ENCODE measurements around the gene HAUS7. TPM values are rescaled to one million over a fixed set of nuclear protein-coding genes. Genes with fewer than 3 reads are reported as not detected.

Gene HAUS7
- total and polyA plus RNA-seq, 7 donors, result 8.3 to 18.5 (median 13.1) TPM

DNA sequence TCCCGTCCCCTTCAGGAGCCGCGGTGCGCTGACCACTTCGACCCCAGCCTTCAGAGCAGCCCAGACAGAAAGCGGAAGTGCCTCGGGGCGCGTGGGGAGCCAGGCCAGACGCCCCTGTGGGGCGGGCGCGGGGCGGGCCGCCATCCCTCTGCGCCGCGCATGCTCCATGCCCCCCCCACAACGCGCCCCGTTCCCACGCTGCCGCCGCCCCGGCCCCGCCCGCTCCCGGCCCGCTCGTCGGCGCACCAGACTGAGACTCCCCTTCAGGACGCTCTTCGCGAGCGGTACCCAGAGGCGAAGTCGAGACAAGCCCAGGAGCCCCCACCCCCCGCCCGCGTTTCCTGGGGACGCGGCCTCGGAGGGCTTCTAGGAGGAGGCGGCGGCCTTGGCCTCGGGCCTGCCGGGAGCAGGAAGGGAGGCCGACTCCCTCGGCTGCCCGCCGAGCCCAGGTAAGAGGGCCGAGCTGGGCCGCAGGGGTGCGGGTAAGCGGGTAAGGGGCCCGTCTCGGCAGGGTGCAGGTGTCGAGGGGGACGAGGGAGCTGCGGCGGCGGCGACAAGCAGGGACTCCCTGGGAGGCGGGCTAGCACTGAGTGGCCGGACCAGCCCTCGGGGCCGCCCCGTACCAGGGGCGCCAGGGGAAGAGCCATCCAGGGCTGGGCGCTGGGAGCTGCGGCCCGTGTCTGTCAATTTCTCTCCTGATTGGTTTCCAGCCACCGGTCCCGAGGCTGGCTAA lies 59.0 kb downstream of the HAUS7 start, which contains the start of gene ZFP92:
TSS of gene ZFP92 (plus strand) at position 218 of the 733 bp plus-strand sequence. CDS start 6,851 bp downstream, outside the sequence.
- TF ChIP-seq CTCF (IDR thresholded peaks at IDR 0.05), result no peak
- intact Hi-C loops (cut with DNase I), result no loop called here
- Histone ChIP-seq H3K9me3 (no peaks in the 10 kb centered on the region), H3K27me3 (ENCODE audit: insufficient read depth in 3 of 3, low read length in 2 of 3) (peaks cover 0 to 31% (median 5%) of the 10 kb centered on the region in 3 donors), H3K27ac (no peak within 1 kb of the TSS), H3K4me3 (peak within 1 kb of the TSS; percentile 60), H3K36me3 (ENCODE audit: insufficient read depth in 1 of 2, low read depth in 1 of 2) (no peaks in the 10 kb centered on the region), H3K4me1 (no peaks in the 10 kb centered on the region)
- peak in 1 of 4 donors; percentile 57 for ATAC-seq
- peak; percentile 49 to 56 for DNase-seq
- WGBS, 3 donors, result 1 to 39% (median 2%) methylated on average over 16 to 63 of the region's 75 CpGs

- Histone ChIP-seq H3K27me3 (ENCODE audit: insufficient read depth in 3 of 3, low read length in 2 of 3) (peaks cover 0 to 31% (median 5%) of the 10 kb centered on the region in 3 donors), H3K27ac (no peak overlapping the region), H3K4me1 (no peaks in the 10 kb centered on the region), H3K4me3 (peak overlapping the region; percentile 60), H3K36me3 (ENCODE audit: insufficient read depth in 1 of 2, low read depth in 1 of 2) (no peaks in the 10 kb centered on the region), H3K9me3 (no peaks in the 10 kb centered on the region)
- intact Hi-C loops (cut with DNase I), result no loop called here
- WGBS, 3 donors, result 40 to 63% (median 42%) methylated on average over 12 of the region's 12 CpGs
- DNase-seq (no peak), ATAC-seq (no peak)
- no peak for TF ChIP-seq CTCF (IDR thresholded peaks at IDR 0.05)
These were observed 59.5 kb downstream of the HAUS7 start for GRCh38 chrX:153410888-153411254.

DNA sequence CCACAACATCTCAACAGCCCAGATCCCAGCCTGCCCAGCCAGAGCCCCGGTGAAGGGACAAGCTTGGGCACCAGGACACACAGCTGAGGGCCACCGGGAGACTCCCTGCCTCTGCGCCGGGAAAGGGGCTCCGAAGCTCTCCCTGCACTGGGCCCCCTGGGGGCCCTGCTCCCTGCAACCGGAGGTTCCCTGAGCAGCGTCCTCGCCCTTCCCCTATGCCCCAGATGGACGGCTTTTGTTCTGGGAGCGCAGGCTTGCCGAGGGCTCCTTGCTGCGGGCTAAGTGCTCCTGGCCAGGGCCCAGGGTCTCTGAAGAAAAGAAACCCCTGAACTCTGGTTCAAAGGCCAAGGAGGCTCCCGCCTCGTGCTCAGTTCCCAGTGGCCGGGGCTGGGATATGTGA lies 60.0 kb downstream of the HAUS7 start:
- Histone ChIP-seq H3K4me3 (no peak overlapping the region), H3K4me1 (no peaks in the 10 kb centered on the region), H3K27ac (no peak overlapping the region), H3K36me3 (ENCODE audit: insufficient read depth in 1 of 2, low read depth in 1 of 2) (no peaks in the 10 kb centered on the region), H3K27me3 (ENCODE audit: insufficient read depth in 3 of 3, low read length in 2 of 3) (peaks cover 0 to 31% (median 5%) of the 10 kb centered on the region in 3 donors), H3K9me3 (no peaks in the 10 kb centered on the region)
- intact Hi-C loops (cut with DNase I), result no loop called here
- WGBS, 3 donors, result 79 to 85% (median 83%) methylated on average over 13 to 15 of the region's 15 CpGs
- DNase-seq (no peak), ATAC-seq (no peak)
- TF ChIP-seq CTCF (IDR thresholded peaks at IDR 0.05), result no peak

GRCh38 chrX:153409414-153410101 lies 60.8 kb downstream of the HAUS7 start:
- DNase-seq, result no peak
- Histone ChIP-seq H3K4me3 (no peak overlapping the region), H3K36me3 (ENCODE audit: insufficient read depth in 1 of 2, low read depth in 1 of 2) (no peaks in the 10 kb centered on the region), H3K27me3 (ENCODE audit: insufficient read depth in 3 of 3, low read length in 2 of 3) (peaks cover 0 to 32% (median 5%) of the 10 kb centered on the region in 3 donors), H3K27ac (no peak overlapping the region), H3K4me1 (no peaks in the 10 kb centered on the region), H3K9me3 (no peaks in the 10 kb centered on the region)
- intact Hi-C loops (cut with DNase I), result no loop called here
- no peak for TF ChIP-seq CTCF (IDR thresholded peaks at IDR 0.05)
- WGBS, 3 donors, result 80 to 87% (median 84%) methylated on average over 21 to 30 of the region's 30 CpGs
- ATAC-seq, result no peak
